GM19438 (cell line): ENCODE results near the gene KRTAP2-2.
"Not testable (repeated sequence)": the region's sequence is repeated elsewhere in the genome, so short reads cannot be mapped to it uniquely, and the experiment has no call there.

Experiments used
- ATAC-seq: cut with Tn5 transposase; IDR thresholded peaks from one replicate; pipeline ENCODE4 v1.9.1; 2021; ENCODE audit warnings: low read depth; ENCODE audit not compliant: unreplicated experiment

KRTAP2-2 gene

GRCh38 chr17:41055130-41055529, at the start of gene KRTAP2-2:
Gene KRTAP2-2 (minus strand): TSS chr17:41055230. CDS start chr17:41055211, 19 bp downstream.
- ATAC-seq: not testable (repeated sequence)

- ATAC-seq: not testable (repeated sequence)
Observed at GRCh38 chr17:41104386-41105038, 49.5 kb upstream of the KRTAP2-2 start.

GRCh38 chr17:41103896-41104295, 48.9 kb upstream of the KRTAP2-2 start:
- no peak for ATAC-seq

- no peak for ATAC-seq
Observed at GRCh38 chr17:41101586-41102259, 46.7 kb upstream of the KRTAP2-2 start, which contains the start of gene KRTAP4-16. Gene KRTAP4-16 (minus strand): TSS chr17:41102209. CDS start chr17:41102209, 0 bp downstream.

- ATAC-seq: not testable (repeated sequence)
Observed at GRCh38 chr17:41099682-41100480, 44.9 kb upstream of the KRTAP2-2 start.

GRCh38 chr17:41098481-41098880, 43.5 kb upstream of the KRTAP2-2 start:
- no peak for ATAC-seq

GRCh38 chr17:41098042-41098441, 43.0 kb upstream of the KRTAP2-2 start, which contains the start of gene KRTAP4-8:
Gene KRTAP4-8 (minus strand): TSS chr17:41098142. CDS start chr17:41098084, 58 bp downstream.
- no peak for ATAC-seq

GRCh38 chr17:41096055-41096454, 41.0 kb upstream of the KRTAP2-2 start:
- no peak for ATAC-seq

GRCh38 chr17:41088760-41089352, 33.8 kb upstream of the KRTAP2-2 start:
- not testable (repeated sequence) for ATAC-seq

- ATAC-seq: not testable (repeated sequence)
Observed at GRCh38 chr17:41084100-41084856, 29.2 kb upstream of the KRTAP2-2 start, which contains the start of gene KRTAP4-7. Gene KRTAP4-7 (plus strand): TSS chr17:41084150. CDS start chr17:41084207, 57 bp downstream.

- ATAC-seq: not testable (repeated sequence)
Observed at GRCh38 chr17:41083427-41083826, 28.4 kb upstream of the KRTAP2-2 start.

- ATAC-seq: no peak
Observed at GRCh38 chr17:41082626-41083025, 27.6 kb upstream of the KRTAP2-2 start.

- ATAC-seq: no peak
Observed at GRCh38 chr17:41076788-41077187, 21.8 kb upstream of the KRTAP2-2 start.

- no peak for ATAC-seq
Observed at GRCh38 chr17:41073676-41074075, 18.6 kb upstream of the KRTAP2-2 start.

- no peak for ATAC-seq
Observed at GRCh38 chr17:41071606-41072360, 16.8 kb upstream of the KRTAP2-2 start.

GRCh38 chr17:41069031-41069430, 14.0 kb upstream of the KRTAP2-2 start:
- ATAC-seq: no peak

- no peak for ATAC-seq
Observed at GRCh38 chr17:41067281-41067680, 12.3 kb upstream of the KRTAP2-2 start.

GRCh38 chr17:41065829-41066624, 11.0 kb upstream of the KRTAP2-2 start, which contains the start of gene KRTAP2-4:
Gene KRTAP2-4 (minus strand): TSS chr17:41065879. CDS start chr17:41065845, 34 bp downstream.
- no peak for ATAC-seq
